ENCODE results near the gene CCDC90B. TPM values are rescaled to one million over a fixed set of nuclear protein-coding genes. Genes with fewer than 3 reads are reported as not detected.

Gene CCDC90B
- total and polyA plus RNA-seq, 2 donors (not counting 3 experiments of a cell fraction or from before 2014, with no cell fraction given), result 24.3 to 45.8 TPM

GRCh38 chr11:83330303-83330702, 44.1 kb upstream of the CCDC90B start:
- FAIRE-seq (no peak), DNase-seq (ENCODE audit: low read depth, low spot score) (no peak)
- intact Hi-C loops (cut with micrococcal nuclease) (no loop called here), dilution Hi-C loops (cut with MboI; ENCODE audit: extremely low pct_ligation_motif_present, low sequenced_read_pairs) (no loop called here)
- ChIA-PET CTCF (no interaction called here), POLR2A (no interaction called here)
- no peak overlapping the region for H3K27ac ChIP-seq (ENCODE audit: insufficient read depth, low read depth, low read length)
- no TSS peak for BruUV-seq (replicated peaks)
- no peaks in the 10 kb centered on the region for H3K9me1 ChIP-seq (replicated peaks; ENCODE audit: control insufficient read depth, extremely low read depth, insufficient read depth, low read length)
- no peaks in the 10 kb centered on the region for H4K20me1 ChIP-seq (replicated peaks; ENCODE audit: control insufficient read depth, extremely low read depth, insufficient read depth, low read length)
- no peak overlapping the region for H3K9ac ChIP-seq (replicated peaks; ENCODE audit: extremely low read depth, insufficient read depth, low read length)
- no peaks in the 10 kb centered on the region for H3K4me1 ChIP-seq (ENCODE audit: control insufficient read depth, extremely low read depth, insufficient read depth, low read length)
- no peaks in the 10 kb centered on the region for H3K9me3 ChIP-seq (replicated peaks; ENCODE audit: control insufficient read depth, insufficient read depth, low read length)
- no peak overlapping the region for H3K4me2 ChIP-seq (ENCODE audit: insufficient read depth, low read length)
- no peak overlapping the region for H3K4me3 ChIP-seq (replicated peaks in 1 of 3; ENCODE audit: insufficient read depth in 1 of 3, low read depth in 1 of 3, low read length in 3 of 3)
- H3K79me2 ChIP-seq (ENCODE audit: control insufficient read depth, insufficient read depth, low read length), result no peaks in the 10 kb centered on the region
- H3K36me3 ChIP-seq (ENCODE audit: control insufficient read depth in 2 of 2, extremely low read depth in 1 of 2, insufficient read depth in 2 of 2, low read length in 2 of 2), result no peaks in the 10 kb centered on the region
- H2AFZ ChIP-seq (ENCODE audit: low read depth, low read length), result no peak overlapping the region
- peaks cover 0 to 2% of the 10 kb centered on the region in 2 experiments for H3K27me3 ChIP-seq (ENCODE audit: control insufficient read depth in 2 of 2, insufficient read depth in 2 of 2, low read length in 2 of 2)
- TF ChIP-seq MAX (IDR thresholded peaks at IDR 0.05; ENCODE audit: insufficient read depth, insufficient read length) (no peak), POLR2A (IDR thresholded peaks at IDR 0.05; ENCODE audit: low read depth, low read length) (no peak), EZH2 (IDR thresholded peaks at IDR 0.05; ENCODE audit: borderline replicate concordance, low read depth, low read length, severe bottlenecking) (no peak), JUN (IDR thresholded peaks at IDR 0.05; ENCODE audit: borderline replicate concordance, insufficient read depth, insufficient read length, low read depth) (no peak), FOS (IDR thresholded peaks at IDR 0.05; ENCODE audit: borderline replicate concordance, insufficient read depth, low read length) (no peak), GATA2 (IDR thresholded peaks at IDR 0.05; ENCODE audit: insufficient read depth, insufficient read length, low read depth, low read length) (no peak), POLR2AphosphoS5 (IDR thresholded peaks at IDR 0.05; ENCODE audit: insufficient read depth, low read depth, low read length) (no peak), MYC (IDR thresholded peaks at IDR 0.05; ENCODE audit: low read depth, low read length) (no peak), CTCF (IDR thresholded peaks at IDR 0.05; ENCODE audit: extremely low read depth in 1 of 2, insufficient read depth in 1 of 2, low read depth in 1 of 2, low read length in 2 of 2) (no peak)
